Natural killer cell (primary cell): ENCODE data around the gene CRABP2. TPM values are rescaled to one million over a fixed set of nuclear protein-coding genes. Genes with fewer than 3 reads are reported as not detected.

Experiments
- ATAC-seq, 3 donors: fragments of 150-1000 bp in 2 of 3; fragments of 200-7000 bp in 1 of 3; cut with Tn5 transposase; 1 replicate in 1 of 3; 2 replicates in 2 of 3; pipeline ENCODE4 v1.10.0; 2021; ENCODE audit warnings: mild to moderate bottlenecking in 2 of 3, moderate library complexity in 2 of 3
- DNase-seq, 2 donors: peaks; one replicate each; pipeline versions ENCODE4 v3.0.0 to v3.0.0-alpha.2; 2013 to 2021; ENCODE audit warnings: mixed read lengths in 1 of 2
- H3K27ac ChIP-seq: one replicate; pipeline ENCODE4 v1.5.1; 2013; ENCODE audit warnings: mild to moderate bottlenecking, low read length
- H3K27me3 ChIP-seq: one replicate; pipeline ENCODE4 v1.6.1; 2013; ENCODE audit warnings: low read length; ENCODE audit not compliant: control insufficient read depth, insufficient read depth
- H3K36me3 ChIP-seq: one replicate; pipeline ENCODE4 v1.6.1; 2013; ENCODE audit warnings: low read length; ENCODE audit not compliant: control insufficient read depth, insufficient read depth
- H3K4me1 ChIP-seq: one replicate; pipeline ENCODE4 v1.6.1; 2013; ENCODE audit warnings: low read length; ENCODE audit not compliant: control insufficient read depth, insufficient read depth
- H3K4me3 ChIP-seq: one replicate; pipeline ENCODE4 v1.5.1; 2013; ENCODE audit warnings: low read length
- H3K9me3 ChIP-seq: one replicate; pipeline ENCODE4 v1.6.1; 2013; ENCODE audit warnings: low read length; ENCODE audit not compliant: control insufficient read depth, insufficient read depth
- H3K27ac Mint-ChIP-seq, 2 donors: one replicate each; pipeline ENCODE4 v1.8.0; 2022; ENCODE audit warnings: mild to moderate bottlenecking in 2 of 2, mixed read lengths in 2 of 2, moderate library complexity in 1 of 2
- H3K27me3 Mint-ChIP-seq, 2 donors: one replicate each; pipeline ENCODE4 v1.8.0; 2022; ENCODE audit warnings: low read depth in 2 of 2, mixed read lengths in 2 of 2
- H3K36me3 Mint-ChIP-seq: one replicate; pipeline ENCODE4 v1.8.0; 2022; ENCODE audit warnings: mixed read lengths
- H3K4me1 Mint-ChIP-seq, 2 donors: one replicate each; pipeline ENCODE4 v1.8.0; 2022; ENCODE audit warnings: mixed read lengths in 2 of 2
- H3K4me3 Mint-ChIP-seq: one replicate; pipeline ENCODE4 v1.8.0; 2022; ENCODE audit warnings: mild to moderate bottlenecking, moderate library complexity, mixed read lengths
- H3K9me3 Mint-ChIP-seq, 2 donors: one replicate each; pipeline ENCODE4 v1.8.0; 2022; ENCODE audit warnings: mixed read lengths in 2 of 2
- WGBS: methylation state at CpG from one replicate; pipeline ENCODE4 v1.1.7; 2013; ENCODE audit warnings: missing lambda C conversion rate; ENCODE audit not compliant: insufficient coverage; 5-methylcytosine and 5-hydroxymethylcytosine counted together
- intact Hi-C: fragments of 100-400 bp; cut with micrococcal nuclease; formaldehyde crosslinking; loops from one replicate; pipeline ENCODE4 v1.14.2; 2022
- total RNA-seq, 4 donors: library from RNA; stranded (reverse); fragments of 120-200 nt in 1 of 4; gene quantifications; one replicate each; pipeline versions ENCODE4 v1.2.3 to v1.2.4, GENCODE V29; 2013 to 2022
- TF ChIP-seq, protein P1 (sequence below): fragments of 200-600 bp; IDR thresholded peaks from one replicate; pipeline ENCODE4 v1.8.0; 2022; ENCODE audit warnings: antibody characterized with exemption

CRABP2 gene
- total RNA-seq, 3 donors from 2014 or later (not counting 1 experiment from before 2014, with no cell fraction given) = 3.0 to 3.8 (median 3.0) TPM

DNA sequence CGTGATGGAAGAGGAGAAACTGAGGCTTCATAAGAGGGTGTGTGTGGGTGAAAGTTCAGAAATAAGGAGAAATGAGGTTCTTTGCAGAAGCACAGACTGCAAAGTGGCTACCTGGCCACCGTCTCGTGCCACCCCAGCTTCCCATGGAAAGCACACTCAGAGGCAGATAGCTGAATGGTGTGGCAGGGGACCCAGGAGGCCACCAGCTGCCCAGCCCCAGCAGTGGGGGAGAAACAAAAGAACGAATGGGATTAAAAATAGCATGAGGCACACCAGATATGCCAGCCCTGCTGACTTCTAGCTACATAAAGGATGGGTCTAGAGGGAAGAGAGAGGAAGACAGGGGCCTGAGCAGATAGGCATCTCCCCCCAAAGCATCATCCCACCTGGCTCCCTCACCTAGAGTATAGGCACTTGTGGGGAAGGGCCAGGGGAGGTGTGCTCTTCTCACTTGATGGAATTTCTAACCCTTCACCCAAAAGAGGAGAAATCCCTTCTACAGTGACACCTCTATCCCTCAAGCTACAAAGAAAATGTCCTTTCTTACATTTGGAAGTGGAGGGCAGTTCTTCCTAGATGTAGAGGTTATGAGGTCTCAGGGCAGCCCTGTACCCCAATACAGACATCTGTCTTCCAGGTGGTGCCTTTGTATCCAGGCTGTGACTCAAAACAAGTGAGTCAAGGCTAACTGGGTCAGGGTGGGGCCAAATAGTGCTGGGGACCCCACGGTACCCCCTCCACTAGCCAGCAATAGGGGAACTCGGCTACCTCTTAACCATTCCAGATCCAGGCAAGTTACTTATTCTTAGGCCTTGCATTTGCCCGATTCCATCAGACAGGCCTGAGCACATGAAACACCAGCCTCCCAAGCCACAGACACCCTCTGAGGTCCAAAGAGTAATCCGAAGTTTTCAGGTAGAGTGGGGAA, 42.6 kb upstream of the CRABP2 start:
- TF ChIP-seq, protein P1, sequence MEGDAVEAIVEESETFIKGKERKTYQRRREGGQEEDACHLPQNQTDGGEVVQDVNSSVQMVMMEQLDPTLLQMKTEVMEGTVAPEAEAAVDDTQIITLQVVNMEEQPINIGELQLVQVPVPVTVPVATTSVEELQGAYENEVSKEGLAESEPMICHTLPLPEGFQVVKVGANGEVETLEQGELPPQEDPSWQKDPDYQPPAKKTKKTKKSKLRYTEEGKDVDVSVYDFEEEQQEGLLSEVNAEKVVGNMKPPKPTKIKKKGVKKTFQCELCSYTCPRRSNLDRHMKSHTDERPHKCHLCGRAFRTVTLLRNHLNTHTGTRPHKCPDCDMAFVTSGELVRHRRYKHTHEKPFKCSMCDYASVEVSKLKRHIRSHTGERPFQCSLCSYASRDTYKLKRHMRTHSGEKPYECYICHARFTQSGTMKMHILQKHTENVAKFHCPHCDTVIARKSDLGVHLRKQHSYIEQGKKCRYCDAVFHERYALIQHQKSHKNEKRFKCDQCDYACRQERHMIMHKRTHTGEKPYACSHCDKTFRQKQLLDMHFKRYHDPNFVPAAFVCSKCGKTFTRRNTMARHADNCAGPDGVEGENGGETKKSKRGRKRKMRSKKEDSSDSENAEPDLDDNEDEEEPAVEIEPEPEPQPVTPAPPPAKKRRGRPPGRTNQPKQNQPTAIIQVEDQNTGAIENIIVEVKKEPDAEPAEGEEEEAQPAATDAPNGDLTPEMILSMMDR = no peak
- Mint-ChIP-seq H3K4me3 (peak overlapping the region; percentile 86), H3K27ac (peak overlapping the region; percentile 92 to 94), H3K9me3 (no peaks in the 10 kb centered on the region), H3K36me3 (no peaks in the 10 kb centered on the region), H3K27me3 (no peaks in the 10 kb centered on the region), H3K4me1 (peaks cover 63 to 69% of the 10 kb centered on the region in 2 donors)
- Histone ChIP-seq H3K9me3 (no peaks in the 10 kb centered on the region), H3K27me3 (no peaks in the 10 kb centered on the region), H3K36me3 (peaks cover 14% of the 10 kb centered on the region), H3K4me1 (peaks cover 63% of the 10 kb centered on the region), H3K4me3 (no peak overlapping the region), H3K27ac (peak overlapping the region; percentile 89)
- WGBS = 13% methylated on average over 8 of the region's 8 CpGs
- ATAC-seq (no peak), DNase-seq (peak in 1 of 2 donors; percentile 39)
- intact Hi-C loops = no loop called here

DNA sequence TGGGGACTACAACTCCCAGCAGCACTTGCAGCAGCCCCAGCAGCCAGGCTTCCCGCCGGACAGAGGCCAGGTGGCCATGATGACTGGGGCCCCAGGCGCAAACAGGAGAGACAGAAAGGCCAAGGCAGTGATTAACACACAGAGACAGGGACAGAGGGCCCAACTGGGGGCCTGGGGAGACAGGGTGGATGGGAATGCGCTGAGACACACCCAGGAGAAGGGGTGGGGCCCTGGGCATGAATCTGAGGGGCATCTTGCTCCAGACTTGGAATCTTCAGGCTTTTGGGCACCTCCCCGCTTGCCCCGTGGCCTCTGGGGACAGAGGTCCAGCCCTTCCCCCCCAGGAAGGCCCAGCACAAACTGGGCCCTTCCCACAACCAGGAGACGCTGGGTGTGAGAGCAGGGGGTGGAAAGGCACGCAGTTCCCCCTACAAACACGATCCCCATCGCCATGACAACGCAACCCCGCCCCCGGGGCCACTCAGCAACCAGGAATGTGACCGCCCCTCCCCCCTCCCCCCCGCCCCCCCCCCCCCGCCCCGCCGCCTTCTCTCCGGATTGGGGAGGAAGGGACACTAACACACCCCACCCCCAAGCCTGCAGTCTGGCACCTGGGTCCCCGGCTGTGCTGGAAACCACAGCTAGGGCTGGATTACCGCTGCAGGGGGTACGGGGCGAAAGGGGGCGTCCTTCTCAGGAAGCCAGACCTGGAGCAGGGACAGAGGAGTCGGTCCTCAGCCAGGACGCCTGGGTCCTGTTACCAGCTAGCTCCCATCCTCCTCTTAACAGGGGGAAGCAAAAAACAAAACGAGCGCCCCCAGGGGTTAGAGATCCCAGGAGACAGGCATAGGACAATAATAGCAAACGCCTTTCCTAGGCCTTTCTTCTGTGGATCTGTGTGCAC, 41.6 kb upstream of the CRABP2 start:
- intact Hi-C loops = loop anchor here (1.0 kb wide), 1 partner anchor 20 kb away; the partner anchor contains the start of gene PRCC
- peaks cover 53 to 62% of the 10 kb centered on the region in 2 donors for H3K4me1 Mint-ChIP-seq
- no peaks in the 10 kb centered on the region for H3K36me3 Mint-ChIP-seq
- peak overlapping the region; percentile 92 to 94 for H3K27ac Mint-ChIP-seq
- Histone ChIP-seq H3K4me3 (peak overlapping the region; percentile 40), H3K9me3 (no peaks in the 10 kb centered on the region), H3K27ac (peak overlapping the region; percentile 89), H3K4me1 (peaks cover 54% of the 10 kb centered on the region), H3K36me3 (peaks cover 16% of the 10 kb centered on the region), H3K27me3 (no peaks in the 10 kb centered on the region)
- H3K9me3 Mint-ChIP-seq = no peaks in the 10 kb centered on the region
- ATAC-seq (peak; percentile 35 to 54 (median 47)), DNase-seq (peak; percentile 46 to 80)
- WGBS = 11% methylated on average over 16 of the region's 29 CpGs
- H3K27me3 Mint-ChIP-seq = no peaks in the 10 kb centered on the region
- TF ChIP-seq, protein P1 = no peak
- H3K4me3 Mint-ChIP-seq = peak overlapping the region; percentile 86

DNA sequence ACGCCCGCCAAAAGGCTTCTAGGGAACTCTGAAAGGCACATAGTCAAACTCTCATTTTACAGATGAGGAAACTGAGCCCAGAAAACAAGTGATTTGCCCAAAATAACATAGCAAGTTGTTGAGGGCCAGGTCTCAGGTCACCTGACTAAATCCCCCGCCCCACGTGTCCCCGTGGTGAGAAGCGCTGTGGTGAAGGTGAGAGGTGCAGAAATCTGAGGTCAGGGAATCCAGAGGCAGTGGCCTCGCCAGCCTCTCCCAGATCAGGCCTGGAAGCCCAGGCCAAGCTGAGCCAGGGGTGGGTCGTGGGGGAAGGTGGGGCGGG, 41.0 kb upstream of the CRABP2 start:
- 45% methylated on average over 9 of the region's 9 CpGs for WGBS
- Mint-ChIP-seq H3K4me1 (peaks cover 58 to 63% of the 10 kb centered on the region in 2 donors), H3K4me3 (peak overlapping the region; percentile 85), H3K9me3 (no peaks in the 10 kb centered on the region), H3K36me3 (no peaks in the 10 kb centered on the region), H3K27me3 (no peaks in the 10 kb centered on the region), H3K27ac (peak overlapping the region; percentile 92 to 94)
- no peak for ATAC-seq
- H3K36me3 ChIP-seq = peaks cover 16% of the 10 kb centered on the region
- intact Hi-C loops = loop anchor here (1.0 kb wide), 1 partner anchor 21 kb away; the partner anchor contains the start of gene PRCC
- H3K4me3 ChIP-seq = peak overlapping the region; percentile 40
- TF ChIP-seq, protein P1 = no peak
- H3K9me3 ChIP-seq = no peaks in the 10 kb centered on the region
- peak in 1 of 2 donors; percentile 66 for DNase-seq
- peaks cover 57% of the 10 kb centered on the region for H3K4me1 ChIP-seq
- peak overlapping the region; percentile 89 for H3K27ac ChIP-seq
- no peaks in the 10 kb centered on the region for H3K27me3 ChIP-seq
